Right forelimb (tissue), 1 donor: ENCODE results near the gene ZNF385D.

Source experiments
- DNase-seq: peaks from one replicate; pipeline ENCODE4 v3.0.0-alpha.2; 2018

Gene ZNF385D

DNA sequence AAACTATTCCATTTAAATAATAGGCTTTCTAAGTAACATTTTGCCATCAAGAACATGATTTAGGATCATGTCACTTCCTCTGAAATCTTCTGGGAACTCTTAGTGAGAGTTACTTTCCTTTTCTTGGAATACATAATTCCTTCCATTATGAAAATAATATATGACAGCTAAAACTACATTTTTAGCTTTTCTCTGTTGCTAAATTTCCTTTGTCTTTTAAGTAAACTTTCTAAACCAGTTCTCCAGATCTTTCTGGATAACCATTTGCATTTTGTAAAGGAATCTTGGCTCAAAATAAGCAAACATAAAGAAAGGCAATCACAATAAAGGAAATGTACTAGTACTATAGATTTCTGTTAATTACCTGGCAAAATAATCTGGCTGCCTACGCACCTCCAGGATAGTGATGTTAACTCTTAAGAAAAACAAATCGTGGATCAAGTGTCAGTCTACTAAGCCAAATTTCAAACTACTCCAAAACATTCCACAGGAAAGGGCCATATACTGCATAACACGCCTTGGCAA lies 165.7 kb downstream of the ZNF385D start:
- DNase-seq = no peak

DNA sequence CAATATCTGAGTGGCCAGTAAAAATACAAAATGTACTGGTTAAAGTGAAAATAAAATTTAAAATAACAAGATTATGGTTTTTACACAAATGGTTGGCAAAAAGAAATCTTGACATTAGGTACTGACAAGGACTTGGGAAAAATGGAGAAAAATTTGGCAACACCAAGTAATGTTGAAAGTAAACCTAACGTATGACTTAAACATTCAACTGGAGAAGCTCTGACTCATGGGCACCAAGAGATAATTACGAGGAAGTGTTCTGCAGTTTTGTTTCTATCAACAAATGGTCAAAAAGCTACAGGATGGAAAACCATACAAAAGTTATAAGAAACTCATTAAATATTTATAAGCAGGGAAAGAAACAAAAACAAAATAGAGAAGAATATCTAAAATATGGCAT lies 177.7 kb downstream of the ZNF385D start:
- no peak for DNase-seq

DNA sequence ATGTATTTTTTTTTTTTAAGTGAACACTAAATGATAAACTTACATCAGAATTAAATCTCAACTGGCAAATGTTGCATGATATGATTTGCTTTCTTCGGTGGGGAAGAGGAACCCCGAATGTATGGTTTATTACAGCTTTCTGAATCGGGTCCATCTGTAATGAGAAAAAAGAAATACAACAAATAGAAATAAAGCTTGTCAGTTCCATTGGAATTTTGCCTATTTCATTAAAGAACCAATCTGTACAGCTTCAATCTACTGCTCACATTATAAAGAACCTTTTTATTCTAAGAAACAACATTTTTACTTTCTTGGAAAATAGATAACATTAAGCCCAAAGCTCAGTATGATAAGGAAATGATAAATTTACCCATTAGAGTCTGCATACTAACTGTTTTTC lies 186.5 kb downstream of the ZNF385D start:
- no peak for DNase-seq

DNA sequence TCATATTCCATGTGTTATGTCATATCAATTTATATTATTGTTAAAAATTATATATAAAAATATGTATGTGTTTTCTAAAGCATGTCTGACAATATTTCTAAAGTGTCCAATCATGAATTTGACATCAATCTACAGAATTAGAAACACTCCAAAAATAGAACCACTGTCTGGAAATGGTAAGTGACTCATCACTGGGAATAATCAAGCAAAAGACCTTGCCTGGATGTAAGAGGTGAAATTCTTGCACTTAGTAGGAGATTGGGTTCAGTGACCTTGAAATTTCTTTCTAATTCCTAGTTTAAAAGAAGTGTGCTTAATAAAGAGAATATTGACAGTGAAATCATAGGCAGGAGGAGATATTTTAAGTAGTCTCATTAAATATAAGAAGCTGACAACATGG lies 188.8 kb downstream of the ZNF385D start:
- DNase-seq = no peak

DNA sequence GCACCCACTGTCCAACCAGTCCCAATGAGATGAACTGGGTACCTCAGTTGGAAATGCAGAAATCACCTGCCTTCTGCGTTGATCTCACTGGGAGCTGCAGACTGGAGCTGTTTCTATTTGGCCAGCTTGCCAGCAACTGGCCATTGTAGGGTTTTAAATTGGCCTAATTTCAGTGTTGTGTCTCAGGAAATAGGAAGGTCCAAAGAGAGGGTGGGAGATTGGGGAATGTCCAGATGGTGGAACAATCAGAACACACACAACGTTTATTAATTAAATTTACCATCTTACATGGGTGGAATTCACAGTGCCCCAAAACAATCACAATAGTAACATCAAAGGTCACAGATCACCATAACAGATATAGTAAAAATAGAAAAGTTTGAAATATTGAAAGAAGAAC lies 189.5 kb downstream of the ZNF385D start:
- no peak for DNase-seq

DNA sequence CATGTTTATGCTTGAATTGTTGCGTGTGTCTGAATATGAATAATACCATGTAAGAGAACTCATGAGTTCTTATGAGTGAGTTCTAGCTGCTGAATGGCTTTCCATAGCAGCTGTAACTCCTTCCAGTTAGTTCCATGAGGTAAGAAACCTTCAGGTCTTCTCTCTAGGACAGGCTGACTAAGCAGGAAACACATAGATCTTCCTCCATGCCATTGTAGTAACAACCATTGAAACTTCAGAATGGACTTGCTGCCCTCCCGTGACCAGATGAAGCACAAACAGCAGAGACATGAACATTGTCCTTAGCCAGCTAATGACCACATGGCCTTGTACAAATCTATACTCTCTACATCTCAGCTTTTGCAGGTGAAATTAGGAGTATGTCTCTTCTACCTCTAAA lies 200.0 kb downstream of the ZNF385D start:
- no peak for DNase-seq

DNA sequence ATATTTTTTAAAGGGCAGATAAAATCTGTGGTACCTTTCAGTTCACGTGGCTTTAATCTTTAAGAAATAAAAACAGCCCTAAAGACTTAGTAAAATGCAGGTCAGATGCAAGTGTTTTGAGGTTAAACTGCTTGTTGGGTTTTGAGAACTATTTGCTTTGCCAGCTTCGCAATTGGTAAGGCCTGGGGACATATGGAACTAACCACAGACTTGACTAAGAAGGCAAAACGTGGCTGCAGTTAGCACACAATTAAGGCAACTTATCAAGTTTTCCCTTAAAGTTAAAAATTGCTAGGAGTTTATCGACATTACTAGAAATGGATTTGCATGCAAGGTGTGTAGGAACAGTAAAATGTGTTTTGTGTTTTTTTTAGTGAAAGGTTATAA lies 206.9 kb downstream of the ZNF385D start:
- no peak for DNase-seq

DNA sequence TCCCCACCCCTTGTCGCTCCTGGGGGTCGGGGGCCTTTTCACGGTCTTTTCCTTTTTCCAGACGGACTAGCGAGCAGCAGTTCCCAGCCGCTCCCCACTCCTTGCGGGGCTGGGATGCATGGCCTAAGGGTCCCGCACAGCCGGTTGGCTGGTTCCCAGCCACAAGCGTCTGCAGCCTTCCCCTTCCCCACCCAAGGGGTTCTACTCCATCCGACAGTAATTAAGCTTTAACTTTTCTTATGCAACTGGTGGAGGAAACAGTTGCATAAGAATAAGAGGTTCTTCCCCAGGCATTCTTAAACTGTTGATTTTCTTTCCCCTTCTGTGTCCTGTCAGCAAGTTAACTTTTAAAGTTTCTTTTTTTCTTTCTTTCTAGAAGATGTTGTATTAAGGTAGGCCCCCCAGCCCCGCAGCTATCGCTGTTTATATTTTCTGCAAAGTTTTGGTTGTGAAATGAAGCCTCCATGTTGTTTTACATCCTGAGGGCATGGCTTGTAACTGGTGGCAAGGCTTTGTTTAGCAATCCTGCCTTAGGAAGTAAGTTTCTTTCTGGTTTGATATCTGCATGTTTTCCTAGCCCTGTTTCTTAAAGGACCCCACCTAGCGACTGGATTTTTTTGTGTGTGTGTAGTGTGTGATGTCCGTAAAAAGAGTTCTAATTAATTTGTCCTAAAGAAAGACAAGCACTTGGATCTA lies 207.5 kb downstream of the ZNF385D start:
- no peak for DNase-seq

DNA sequence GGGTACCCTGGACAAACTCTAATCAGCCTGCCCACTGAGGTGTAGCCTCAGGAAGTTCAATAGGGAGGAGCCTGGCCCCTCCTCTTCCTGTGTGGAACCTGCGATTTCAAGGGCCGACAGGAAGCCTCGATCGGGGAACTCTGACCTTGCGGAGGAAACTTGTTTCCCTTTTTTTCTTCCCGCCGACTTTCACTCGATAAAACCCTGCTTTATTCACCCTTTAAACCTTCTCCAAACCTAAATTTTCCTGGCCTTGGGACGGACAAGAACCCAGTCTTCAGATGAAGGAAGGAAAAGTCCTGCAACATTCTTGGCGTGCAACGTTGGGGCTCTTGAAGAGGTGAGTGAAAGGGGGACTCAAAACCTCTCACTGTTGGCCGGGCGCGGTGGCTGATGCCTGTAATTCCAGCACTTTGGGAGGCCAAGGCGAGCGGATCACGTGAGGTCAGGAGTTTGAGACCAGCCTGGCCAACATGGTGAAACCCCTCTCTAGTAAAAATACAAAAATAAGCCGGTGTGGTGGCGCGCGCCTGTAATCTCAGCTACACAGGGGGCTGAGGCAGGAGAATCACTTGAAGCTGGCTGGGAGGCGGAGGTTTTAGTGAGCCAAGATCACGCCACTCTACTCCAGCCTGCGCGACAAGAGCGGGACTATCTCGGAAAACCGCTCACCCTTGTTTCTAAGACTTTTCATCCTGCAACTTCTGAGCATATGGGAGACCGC lies 208.2 kb downstream of the ZNF385D start:
- no peak for DNase-seq

DNA sequence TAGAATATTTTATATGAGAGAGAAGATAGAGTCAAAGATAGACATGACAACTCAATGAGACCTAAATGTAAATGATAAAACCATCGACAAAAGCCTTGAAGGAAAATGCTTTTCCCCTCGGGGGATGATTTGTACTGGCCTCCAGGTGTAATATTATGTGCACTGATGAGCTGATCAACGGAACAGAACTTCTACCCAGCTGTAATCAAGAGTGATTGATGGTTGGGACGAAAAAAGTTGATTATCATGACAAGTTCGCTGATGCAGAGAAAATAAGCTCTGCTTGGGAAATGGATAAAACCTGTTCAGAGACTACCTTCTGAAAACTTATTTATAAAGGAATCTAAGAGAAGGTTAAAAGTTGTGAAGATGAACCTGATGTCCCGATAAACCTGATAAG lies 210.7 kb downstream of the ZNF385D start:
- no peak for DNase-seq

DNA sequence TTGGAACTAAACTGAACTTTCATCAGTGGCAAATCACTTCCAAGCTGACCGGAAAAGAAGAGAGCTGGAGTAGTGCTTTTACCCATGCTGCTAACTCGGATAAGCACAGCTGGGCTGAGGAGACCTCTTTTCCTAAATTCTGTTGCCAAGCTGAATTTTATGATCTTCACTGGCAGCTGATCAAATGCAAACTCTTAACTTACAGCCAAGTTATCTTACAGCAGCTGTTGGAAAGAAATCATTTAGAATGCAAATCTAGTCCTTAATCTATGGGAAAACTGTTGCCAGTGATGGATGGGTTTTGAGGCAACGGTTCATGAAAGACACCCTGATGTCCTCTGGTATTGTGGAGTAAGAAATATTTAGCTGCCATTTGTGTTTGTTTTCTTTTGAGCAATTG lies 216.5 kb downstream of the ZNF385D start:
- DNase-seq = no peak

DNA sequence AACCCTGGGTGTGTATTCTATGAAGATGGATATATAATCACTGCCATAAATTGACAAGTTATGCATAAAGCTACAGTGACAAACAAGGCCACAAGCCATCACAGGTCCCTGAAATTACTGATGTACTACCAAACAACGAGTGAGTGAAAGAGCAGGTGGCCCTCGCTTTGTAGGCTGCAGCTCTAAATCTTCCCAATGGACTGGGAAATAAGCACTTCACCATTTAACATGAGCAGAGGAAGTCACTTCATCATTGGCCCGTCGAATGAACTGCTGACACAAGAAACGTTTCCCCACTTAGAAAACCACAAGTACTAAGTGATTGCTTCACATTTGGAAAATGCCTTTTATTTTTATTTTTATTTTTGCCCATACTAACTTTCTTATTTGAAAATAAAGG lies 218.0 kb downstream of the ZNF385D start:
- no peak for DNase-seq

DNA sequence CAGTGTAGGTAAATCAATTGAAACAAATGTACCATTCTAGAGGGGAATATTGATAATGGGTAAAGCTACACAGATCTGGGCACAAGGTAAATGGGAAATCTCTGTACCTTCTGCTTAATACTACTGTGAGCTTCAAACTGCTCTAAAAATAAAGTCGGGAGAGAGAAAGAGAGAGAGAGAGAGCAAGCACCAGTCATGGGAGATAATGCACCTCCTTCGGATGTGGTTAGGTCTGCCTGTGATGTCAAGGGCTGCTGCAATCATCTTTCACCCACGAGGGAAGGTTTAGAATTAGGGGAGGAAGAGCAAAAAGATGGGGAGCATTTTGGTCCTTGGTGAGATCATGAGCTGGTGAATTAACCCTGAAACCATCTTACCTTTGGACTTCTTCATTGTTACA lies 219.1 kb downstream of the ZNF385D start:
- DNase-seq = no peak

DNA sequence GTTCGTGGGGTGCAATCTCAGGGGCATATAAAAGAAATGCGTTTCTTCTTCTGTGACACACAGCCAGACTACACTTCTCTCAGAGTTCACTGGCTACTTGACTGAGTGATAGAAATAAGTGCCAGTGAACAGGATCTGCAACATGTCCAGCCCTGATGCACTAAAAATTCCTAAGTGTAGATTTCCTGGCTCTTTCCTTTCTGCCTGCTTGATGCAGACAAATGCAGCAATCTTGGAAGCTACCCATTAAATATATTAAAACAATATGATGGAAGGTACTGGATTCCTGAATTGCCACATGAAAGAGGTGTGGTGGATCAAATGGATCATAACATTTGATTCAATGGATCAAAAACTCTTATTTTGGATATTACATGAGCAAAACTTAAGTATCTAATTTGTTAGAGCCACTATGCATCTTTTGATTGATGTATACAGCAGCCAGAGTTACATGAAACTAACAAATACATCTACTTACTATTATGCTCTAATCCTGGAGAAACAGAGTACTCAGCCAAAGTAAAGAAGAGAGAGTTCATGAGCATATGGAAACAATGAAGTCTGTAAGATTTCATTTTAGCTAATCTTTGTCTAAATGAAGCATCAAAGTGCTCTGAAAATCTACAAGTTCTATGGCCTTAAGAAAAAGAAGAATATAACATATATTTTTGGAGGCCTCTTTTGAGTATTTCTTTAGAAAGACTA lies 222.6 kb downstream of the ZNF385D start:
- DNase-seq = no peak

DNA sequence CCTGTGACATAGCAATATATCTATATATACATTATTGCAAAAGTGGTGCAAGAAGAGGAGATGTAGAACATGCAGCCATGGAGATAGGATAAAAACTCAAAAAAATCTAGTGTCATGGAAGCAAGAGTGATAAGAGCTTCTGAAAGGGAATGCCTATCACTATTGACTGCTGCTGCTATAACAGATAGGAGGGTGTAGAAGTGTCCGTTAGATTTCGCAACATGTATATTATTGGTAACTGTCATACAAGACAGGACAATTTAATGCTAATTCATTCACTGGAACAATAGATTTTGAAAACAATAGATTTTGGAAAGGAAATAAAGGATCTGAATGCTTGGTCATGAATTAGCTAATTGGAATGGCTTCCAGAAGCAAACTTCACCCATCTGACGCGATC lies 224.5 kb downstream of the ZNF385D start:
- DNase-seq = no peak

DNA sequence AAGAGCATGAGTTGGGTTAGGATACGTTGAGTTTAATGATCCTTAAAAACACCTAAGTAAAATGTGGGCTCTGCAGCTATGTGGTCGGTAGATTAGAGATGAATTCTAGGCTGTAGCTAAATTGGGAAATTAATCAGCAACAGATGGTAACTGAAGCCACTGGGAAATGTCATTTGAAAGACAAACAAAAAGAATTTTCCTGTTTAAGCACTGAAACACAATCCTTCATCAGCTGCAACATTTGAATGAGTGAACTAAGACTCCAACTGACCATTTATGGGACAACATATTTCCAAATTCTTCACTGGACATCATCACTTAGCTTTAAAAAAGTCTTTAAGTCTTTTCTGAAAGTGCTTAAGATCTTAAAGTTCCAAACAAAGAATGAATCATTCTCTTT lies 226.9 kb downstream of the ZNF385D start:
- no peak for DNase-seq

DNA sequence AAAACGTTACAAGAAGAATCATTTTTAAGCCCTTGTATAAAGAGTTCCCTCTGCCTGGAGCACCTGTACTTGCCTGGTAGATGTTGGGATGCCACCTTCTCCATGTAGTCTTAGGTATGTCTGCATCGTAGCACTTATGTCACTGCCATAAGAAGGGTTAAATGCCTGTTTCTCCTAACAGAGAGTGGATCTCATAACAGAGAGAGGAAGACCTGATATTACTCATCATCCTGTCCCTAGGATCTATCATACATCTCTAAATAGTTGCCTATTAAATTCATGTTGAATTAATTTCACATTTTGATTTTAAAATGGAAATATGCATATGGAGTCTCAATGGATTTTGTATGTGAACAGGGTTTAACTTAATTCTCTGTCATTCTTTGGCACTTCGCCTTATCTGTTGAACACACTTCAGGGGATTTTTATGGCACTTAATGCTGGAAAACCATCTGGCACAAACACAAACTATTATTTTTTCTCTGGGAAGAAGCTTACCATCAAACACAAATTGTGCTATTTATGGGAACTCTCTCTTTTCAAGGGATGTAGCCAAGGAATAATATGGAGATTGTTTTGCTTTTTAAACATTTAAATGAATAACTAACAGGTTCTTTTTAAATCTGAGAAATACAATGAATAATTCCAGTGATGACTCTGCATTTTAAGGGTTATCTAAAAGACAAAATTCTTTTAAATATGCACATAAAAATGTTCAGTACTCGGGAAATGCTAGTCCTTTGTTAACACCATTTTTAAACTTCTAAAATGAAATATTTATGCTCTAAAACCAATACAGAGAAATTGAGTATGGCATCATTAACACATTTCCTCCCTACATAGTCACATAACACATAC lies 230.7 kb downstream of the ZNF385D start:
- no peak for DNase-seq

DNA sequence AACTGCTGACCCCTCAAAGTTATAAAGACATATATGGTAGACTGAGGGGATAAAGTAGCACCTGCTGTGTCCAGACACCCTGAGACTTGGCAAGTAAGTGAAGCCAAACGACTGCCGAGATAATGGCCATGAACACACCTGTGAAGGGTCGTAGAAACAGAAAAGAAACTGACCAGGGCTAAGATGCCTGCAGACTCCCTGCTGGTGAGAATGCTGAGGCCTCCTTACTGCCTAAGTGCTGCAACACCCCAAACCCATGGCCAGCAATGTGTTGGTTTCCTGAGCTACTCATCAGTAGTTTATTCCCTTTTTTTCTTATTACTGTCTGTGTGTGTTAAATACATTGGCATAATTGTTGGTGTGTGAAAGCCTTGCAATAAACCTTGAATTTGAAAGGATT lies 233.8 kb downstream of the ZNF385D start:
- no peak for DNase-seq

DNA sequence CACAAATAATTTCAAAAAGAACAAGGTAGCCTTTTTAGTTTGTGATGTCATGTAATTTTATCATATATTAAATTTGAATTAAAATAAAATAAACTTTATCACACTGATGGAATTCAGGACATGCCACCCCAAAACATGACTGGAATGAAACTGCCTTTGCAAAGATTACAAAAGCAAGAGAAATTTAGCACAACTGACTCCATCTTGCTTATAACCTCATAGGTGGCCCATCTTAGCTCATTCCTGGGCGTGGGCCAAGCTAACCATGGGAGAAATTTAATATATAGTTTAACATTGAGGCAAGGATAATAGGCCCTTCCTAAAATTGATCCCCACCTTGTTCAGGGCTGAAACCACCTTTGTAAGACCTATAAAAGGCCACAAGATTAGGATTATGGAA lies 235.6 kb downstream of the ZNF385D start:
- no peak for DNase-seq

DNA sequence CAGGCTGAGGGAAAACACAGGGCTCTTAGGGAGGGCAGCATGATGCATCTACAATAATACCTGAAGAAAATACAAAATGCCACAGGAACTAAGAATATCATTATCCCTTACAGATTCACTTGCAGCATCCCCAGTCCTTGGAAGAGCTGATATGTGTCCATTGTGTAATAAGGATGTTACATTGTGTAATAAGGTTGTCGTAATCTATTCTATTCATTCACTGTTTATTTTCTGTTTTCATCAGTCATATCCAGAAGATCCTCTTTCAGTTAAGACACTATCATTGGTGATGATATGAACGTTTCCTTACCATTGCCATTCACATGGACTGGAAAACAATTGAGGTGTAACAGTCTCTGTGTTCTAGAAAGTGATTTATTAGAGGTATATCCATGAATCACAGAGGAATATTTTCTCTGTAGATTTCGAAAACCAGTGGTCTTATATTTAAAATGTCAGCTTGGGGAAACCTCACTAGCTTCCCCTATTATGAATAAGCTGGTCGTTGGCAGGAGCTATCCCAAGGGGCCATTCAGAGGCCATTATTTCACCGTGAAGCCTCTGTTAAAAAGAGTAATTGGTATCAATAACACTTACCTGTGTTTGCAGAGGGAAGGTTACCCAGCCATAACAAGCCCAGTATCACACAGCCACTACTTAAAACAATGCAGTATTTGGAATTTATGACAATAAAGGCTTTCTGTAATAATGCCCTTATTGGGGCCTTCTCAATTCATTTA lies 241.1 kb downstream of the ZNF385D start:
- no peak for DNase-seq

DNA sequence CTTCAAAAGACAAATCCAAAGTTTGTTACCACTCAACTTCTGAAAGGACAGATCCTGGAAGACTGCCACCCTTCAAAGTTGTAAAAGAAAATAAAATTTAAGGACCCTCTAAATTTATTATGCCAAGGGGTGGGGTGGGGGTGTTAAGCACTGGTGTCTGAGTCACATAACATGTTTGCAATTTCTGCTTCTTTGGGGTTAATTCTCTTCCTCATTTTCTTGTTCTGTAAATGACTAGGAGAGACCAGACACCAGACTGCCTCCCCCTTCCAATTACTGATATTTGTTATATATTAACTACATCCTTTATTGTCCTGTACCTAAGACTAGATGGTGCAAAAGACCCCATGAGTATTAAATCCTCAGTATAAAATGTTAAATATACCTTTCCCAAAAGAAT lies 242.8 kb downstream of the ZNF385D start:
- DNase-seq = no peak
